NB4 (cell line): ENCODE data around the gene ARHGAP4.

ENCODE experiments used
- DNase-seq: peaks from one replicate; pipeline ENCODE4 v3.0.0; 2010; ENCODE audit warnings: low read depth
- H3K4me3 ChIP-seq: one replicate; pipeline ENCODE4 v1.5.1; 2011; ENCODE audit warnings: mild to moderate bottlenecking, low read depth, low read length, moderate library complexity
- CTCF ChIP-seq: IDR thresholded peaks from one replicate; pipeline ENCODE4 v1.5.1; 2012; ENCODE audit warnings: low read depth, low read length
- MAX ChIP-seq: IDR thresholded peaks from 2 replicates; pipeline ENCODE4 v1.6.1; 2011; ENCODE audit warnings: low read depth, low read length
- MYC ChIP-seq: IDR thresholded peaks from 2 replicates; pipeline ENCODE4 v1.6.1; 2011; ENCODE audit warnings: low read depth, low read length
- POLR2A ChIP-seq: IDR thresholded peaks from 2 replicates; pipeline ENCODE4 v1.6.1; 2011; ENCODE audit warnings: mild to moderate bottlenecking; ENCODE audit not compliant: insufficient read length; ENCODE audit errors: extremely low read depth

Gene ARHGAP4

GRCh38 chrX:153958605-153959004 is 32.5 kb upstream of the ARHGAP4 start:
- H3K4me3 ChIP-seq: no peak overlapping the region
- TF ChIP-seq POLR2A (no peak), MYC (no peak), CTCF (no peak), MAX (no peak)
- no peak for DNase-seq

- H3K4me3 ChIP-seq: no peak overlapping the region
- no peak for DNase-seq
- no peak for TF ChIP-seq MYC
- no peak for TF ChIP-seq CTCF
- TF ChIP-seq MAX: no peak
- TF ChIP-seq POLR2A: no peak
These were observed 31.2 kb upstream of the ARHGAP4 start for GRCh38 chrX:153957224-153957623.

GRCh38 chrX:153956044-153956907 is 30.2 kb upstream of the ARHGAP4 start:
- no peak for TF ChIP-seq POLR2A
- TF ChIP-seq MAX: no peak
- TF ChIP-seq CTCF: no peak
- TF ChIP-seq MYC: no peak

GRCh38 chrX:153955228-153955732 is 29.2 kb upstream of the ARHGAP4 start:
- H3K4me3 ChIP-seq: no peak overlapping the region
- no peak for TF ChIP-seq MAX
- TF ChIP-seq MYC: no peak
- no peak for TF ChIP-seq POLR2A
- TF ChIP-seq CTCF: no peak
- no peak for DNase-seq

More at GRCh38 chrX:153956044-153956907, 30.2 kb upstream of the ARHGAP4 start:
- H3K4me3 ChIP-seq: no peak overlapping the region
- DNase-seq: no peak

GRCh38 chrX:153954558-153955227 is 28.6 kb upstream of the ARHGAP4 start:
- no peak for DNase-seq
- H3K4me3 ChIP-seq: no peak overlapping the region
- no peak for TF ChIP-seq CTCF
- no peak for TF ChIP-seq POLR2A
- no peak for TF ChIP-seq MYC
- TF ChIP-seq MAX: no peak
